ENCODE measurements around the gene FSD2. TPM values are rescaled to one million over a fixed set of nuclear protein-coding genes. Genes with fewer than 3 reads are reported as not detected.

FSD2 gene
- total RNA-seq (not detected), polyA plus RNA-seq (under 1 TPM; 0.08 to 0.11 TPM)

DNA sequence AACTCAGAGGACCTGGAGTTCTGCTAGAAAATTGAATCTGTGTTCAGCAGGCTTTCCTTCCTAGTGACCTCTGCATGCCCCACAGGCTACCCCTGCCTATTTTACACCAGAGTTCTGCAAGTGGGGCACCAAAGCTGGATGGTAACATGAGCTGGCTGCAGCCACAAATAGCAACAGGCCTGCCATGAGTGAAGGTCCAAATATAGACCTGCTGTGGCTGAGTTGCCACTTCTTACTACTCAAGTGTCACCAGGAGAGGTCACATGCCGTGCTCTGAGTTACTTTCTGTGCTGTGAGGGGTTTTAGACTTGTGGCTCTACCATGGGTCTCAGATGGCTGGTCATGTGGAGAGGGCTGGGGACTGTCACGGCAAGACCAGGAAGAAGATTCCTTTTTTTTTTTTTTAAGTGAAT is at the start of gene FSD2:
TSS of gene FSD2 (minus strand) at position 76 of the 413 bp plus-strand sequence. CDS start 18,679 bp downstream, outside the sequence.
- Mint-ChIP-seq H3K4me1 (peaks cover 4 to 13% (median 8%) of the 10 kb centered on the region in 4 donors), H3K27ac (no peak within 1 kb of the TSS), H3K36me3 (peaks cover 0 to 6% of the 10 kb centered on the region in 2 donors), H3K27me3 (peaks cover under 1 to 12% of the 10 kb centered on the region in 2 donors), H3K4me3 (no peak within 1 kb of the TSS), H3K9me3 (peaks cover 0 to 2% (median 0%) of the 10 kb centered on the region in 8 donors)
- Histone ChIP-seq H3K27ac (ENCODE audit: low read depth, low read length) (no peak within 1 kb of the TSS), H3K27me3 (ENCODE audit: insufficient read depth, low read length) (peaks cover 7% of the 10 kb centered on the region), H3K36me3 (ENCODE audit: insufficient read depth, low read length) (no peaks in the 10 kb centered on the region), H3K9me3 (ENCODE audit: control insufficient read depth in 1 of 2, low read length in 2 of 2) (no peaks in the 10 kb centered on the region), H3K4me3 (ENCODE audit: low read length in 2 of 2) (no peak within 1 kb of the TSS), H3K4me1 (ENCODE audit: insufficient read depth, low read length) (peaks cover 8% of the 10 kb centered on the region)
- POLR2A ChIA-PET (ENCODE audit: partially characterized antibody) = no interaction called here
- CTCF ChIA-PET (ENCODE audit: partially characterized antibody) = no interaction called here
- intact Hi-C loops (cut with micrococcal nuclease) = no loop called here
- no peak for DNase-seq

DNA sequence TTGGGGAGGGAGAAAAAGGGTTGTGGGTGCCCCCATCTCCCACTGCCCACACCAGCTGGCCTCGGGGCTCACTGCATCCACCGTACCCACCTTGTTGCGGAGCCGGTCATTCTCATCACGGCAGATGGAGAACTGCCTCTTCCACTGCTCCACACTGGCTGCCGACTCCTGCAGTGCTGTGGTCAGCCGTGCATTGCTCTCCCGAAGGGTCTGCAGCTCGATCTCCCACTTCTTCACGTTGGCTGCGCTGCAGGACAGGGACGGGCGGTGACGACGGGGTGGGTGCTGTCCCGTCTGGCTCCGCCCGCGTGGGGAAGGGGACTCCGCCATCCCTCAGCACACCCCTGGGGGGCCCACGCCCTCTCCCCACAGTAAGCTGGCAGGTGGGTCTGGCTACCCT is 48.7 kb upstream of the FSD2 start:
- Mint-ChIP-seq H3K4me3 (no peak overlapping the region), H3K4me1 (peaks cover 0 to 10% (median 4%) of the 10 kb centered on the region in 4 donors), H3K27ac (no peak overlapping the region), H3K36me3 (no peaks in the 10 kb centered on the region), H3K27me3 (no peaks in the 10 kb centered on the region), H3K9me3 (no peaks in the 10 kb centered on the region)
- no peaks in the 10 kb centered on the region for H3K27me3 ChIP-seq (ENCODE audit: insufficient read depth, low read length)
- CTCF ChIA-PET (ENCODE audit: partially characterized antibody) = no interaction called here
- POLR2A ChIA-PET (ENCODE audit: partially characterized antibody) = no interaction called here
- H3K27ac ChIP-seq (ENCODE audit: low read depth, low read length) = no peak overlapping the region
- H3K4me3 ChIP-seq (ENCODE audit: low read length in 2 of 2) = no peak overlapping the region
- H3K9me3 ChIP-seq (ENCODE audit: control insufficient read depth in 1 of 2, low read length in 2 of 2) = no peaks in the 10 kb centered on the region
- no peaks in the 10 kb centered on the region for H3K4me1 ChIP-seq (ENCODE audit: insufficient read depth, low read length)
- intact Hi-C loops (cut with micrococcal nuclease) = no loop called here
- no peak for DNase-seq
- H3K36me3 ChIP-seq (ENCODE audit: insufficient read depth, low read length) = no peaks in the 10 kb centered on the region

DNA sequence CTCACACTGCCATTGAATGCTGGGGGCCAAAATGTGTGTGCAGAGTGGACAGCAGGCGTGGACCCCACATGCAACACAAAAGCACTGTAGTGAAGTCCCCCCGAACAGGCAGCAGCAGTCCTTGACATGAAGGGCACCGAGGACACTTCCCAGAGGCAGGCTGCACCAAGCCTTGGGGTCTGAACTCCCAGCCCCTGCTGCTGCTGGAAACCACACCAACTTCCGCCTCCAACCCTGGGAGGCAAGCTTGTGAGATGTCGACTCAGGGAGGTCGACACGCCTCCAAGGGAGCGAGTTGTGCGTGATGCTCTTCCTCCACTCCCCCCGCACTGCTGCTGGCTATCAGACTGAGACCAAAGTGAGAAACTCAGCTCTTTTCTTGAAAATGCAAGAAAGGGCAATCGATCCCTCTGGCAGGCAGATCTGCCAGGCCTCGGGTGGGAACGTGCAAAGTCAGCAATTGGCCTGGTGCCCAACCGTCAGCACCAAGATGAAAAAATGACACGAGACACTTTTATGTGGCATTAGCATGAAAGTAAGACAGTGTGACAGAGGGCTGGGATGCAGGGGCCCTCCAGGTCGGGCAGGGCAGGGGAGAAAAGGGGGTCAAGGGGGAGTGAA is 47.2 kb upstream of the FSD2 start:
- ChIA-PET CTCF (ENCODE audit: partially characterized antibody) (no interaction called here), POLR2A (ENCODE audit: partially characterized antibody) (no interaction called here)
- no peak overlapping the region for H3K27ac ChIP-seq (ENCODE audit: low read depth, low read length)
- no peaks in the 10 kb centered on the region for H3K9me3 Mint-ChIP-seq
- H3K27me3 Mint-ChIP-seq = no peaks in the 10 kb centered on the region
- no peaks in the 10 kb centered on the region for H3K4me1 ChIP-seq (ENCODE audit: insufficient read depth, low read length)
- no peaks in the 10 kb centered on the region for H3K9me3 ChIP-seq (ENCODE audit: control insufficient read depth in 1 of 2, low read length in 2 of 2)
- no peak for DNase-seq
- H3K36me3 ChIP-seq (ENCODE audit: insufficient read depth, low read length) = no peaks in the 10 kb centered on the region
- no peaks in the 10 kb centered on the region for H3K36me3 Mint-ChIP-seq
- H3K4me1 Mint-ChIP-seq = peaks cover 0 to 15% (median 6%) of the 10 kb centered on the region in 4 donors
- intact Hi-C loops (cut with micrococcal nuclease) = no loop called here
- no peak overlapping the region for H3K4me3 ChIP-seq (ENCODE audit: low read length in 2 of 2)
- no peak overlapping the region for H3K4me3 Mint-ChIP-seq
- H3K27me3 ChIP-seq (ENCODE audit: insufficient read depth, low read length) = no peaks in the 10 kb centered on the region
- H3K27ac Mint-ChIP-seq = no peak overlapping the region

DNA sequence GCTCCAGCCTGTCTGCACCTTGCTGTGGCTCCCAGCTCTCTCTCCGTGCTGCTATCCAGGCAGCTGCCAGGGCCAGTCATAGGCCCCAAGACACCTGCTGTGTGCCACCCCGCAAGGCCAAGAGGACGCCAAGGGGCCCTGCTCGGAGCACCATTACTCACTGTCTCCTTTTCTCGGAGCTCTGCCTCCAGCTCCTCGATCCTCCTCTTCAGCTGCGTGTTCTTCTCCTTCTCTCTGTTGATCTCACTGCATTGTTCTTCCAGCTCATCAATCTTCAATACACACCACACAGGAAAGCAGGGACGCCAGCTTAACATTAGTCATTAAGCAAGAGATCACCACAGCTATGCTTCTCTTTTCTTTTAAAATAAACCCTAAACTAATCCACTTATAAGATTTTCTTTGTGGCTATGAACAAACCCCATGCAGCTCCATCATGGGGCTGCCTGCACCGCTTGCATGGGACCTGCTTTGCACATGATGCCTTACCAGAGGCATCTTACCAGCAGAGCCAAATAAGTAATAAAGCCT is 46.2 kb upstream of the FSD2 start:
- DNase-seq = no peak
- Mint-ChIP-seq H3K9me3 (no peaks in the 10 kb centered on the region), H3K4me3 (no peak overlapping the region), H3K4me1 (peaks cover 0 to 15% (median 6%) of the 10 kb centered on the region in 4 donors), H3K27me3 (no peaks in the 10 kb centered on the region), H3K27ac (peak overlapping the region in 1 of 7 donors; percentile 5), H3K36me3 (no peaks in the 10 kb centered on the region)
- no peaks in the 10 kb centered on the region for H3K27me3 ChIP-seq (ENCODE audit: insufficient read depth, low read length)
- H3K4me3 ChIP-seq (ENCODE audit: low read length in 2 of 2) = no peak overlapping the region
- no peaks in the 10 kb centered on the region for H3K36me3 ChIP-seq (ENCODE audit: insufficient read depth, low read length)
- intact Hi-C loops (cut with micrococcal nuclease) = no loop called here
- no peaks in the 10 kb centered on the region for H3K4me1 ChIP-seq (ENCODE audit: insufficient read depth, low read length)
- ChIA-PET POLR2A (ENCODE audit: partially characterized antibody) (no interaction called here), CTCF (ENCODE audit: partially characterized antibody) (no interaction called here)
- H3K27ac ChIP-seq (ENCODE audit: low read depth, low read length) = no peak overlapping the region
- H3K9me3 ChIP-seq (ENCODE audit: control insufficient read depth in 1 of 2, low read length in 2 of 2) = no peaks in the 10 kb centered on the region

DNA sequence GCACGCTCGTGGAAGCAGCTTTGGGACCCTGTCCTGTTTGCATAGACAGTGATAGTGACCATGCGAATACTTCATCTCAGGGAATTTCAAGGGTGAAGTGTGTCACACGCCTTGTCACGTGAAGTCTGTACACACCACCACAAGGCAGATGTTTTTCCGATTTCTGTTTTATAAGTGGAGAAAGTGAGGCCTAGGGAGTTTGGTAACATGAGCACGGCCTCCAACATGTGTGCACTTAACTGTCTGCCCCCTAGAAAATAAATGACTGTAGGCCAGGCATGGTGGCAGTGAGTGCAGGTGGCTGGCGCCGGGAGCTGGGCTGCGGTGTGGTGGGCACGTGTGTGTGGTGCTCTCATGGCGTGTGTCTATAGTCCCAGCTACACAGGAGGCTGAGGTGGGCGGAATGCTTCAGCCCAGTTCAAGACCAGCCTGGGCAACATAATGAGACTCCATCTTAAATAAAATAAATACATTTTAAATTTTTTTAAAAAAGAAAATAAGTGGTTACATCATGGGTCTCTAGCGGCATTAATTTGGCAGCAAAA is 45.5 kb upstream of the FSD2 start:
- ChIA-PET POLR2A (ENCODE audit: partially characterized antibody) (no interaction called here), CTCF (ENCODE audit: partially characterized antibody) (interaction anchor here (1.1 kb wide), 1 partner anchor 148 kb away, joined by 5 read pairs; no protein-coding TSS in a partner anchor)
- Histone ChIP-seq H3K4me1 (ENCODE audit: insufficient read depth, low read length) (no peaks in the 10 kb centered on the region), H3K27me3 (ENCODE audit: insufficient read depth, low read length) (no peaks in the 10 kb centered on the region), H3K9me3 (ENCODE audit: control insufficient read depth in 1 of 2, low read length in 2 of 2) (no peaks in the 10 kb centered on the region), H3K36me3 (ENCODE audit: insufficient read depth, low read length) (no peaks in the 10 kb centered on the region), H3K27ac (ENCODE audit: low read depth, low read length) (no peak overlapping the region), H3K4me3 (ENCODE audit: low read length in 2 of 2) (no peak overlapping the region)
- Mint-ChIP-seq H3K4me1 (peaks cover 0 to 15% (median 6%) of the 10 kb centered on the region in 4 donors), H3K4me3 (no peak overlapping the region), H3K9me3 (no peaks in the 10 kb centered on the region), H3K27me3 (no peaks in the 10 kb centered on the region), H3K27ac (no peak overlapping the region), H3K36me3 (no peaks in the 10 kb centered on the region)
- DNase-seq = no peak
- intact Hi-C loops (cut with micrococcal nuclease) = no loop called here

DNA sequence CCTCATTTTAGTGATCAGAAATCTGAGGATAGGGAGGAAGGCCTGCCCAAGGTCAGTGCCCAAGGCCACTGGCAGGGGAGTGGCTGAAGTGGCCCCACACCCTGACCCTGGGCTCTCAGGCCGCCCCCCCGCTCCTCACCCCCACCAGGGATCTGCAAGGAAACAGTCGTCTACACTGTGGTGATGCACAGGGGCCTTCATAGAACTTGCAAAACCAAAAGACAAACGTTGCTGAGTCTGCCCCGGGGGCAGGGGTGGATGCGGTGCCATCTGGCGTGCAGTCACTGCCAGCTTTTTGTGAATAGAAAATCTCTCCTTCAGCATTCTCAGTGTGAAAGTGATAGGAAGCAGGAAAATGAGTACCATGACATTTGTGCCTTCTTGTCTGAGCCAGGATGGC is 44.9 kb upstream of the FSD2 start:
- ChIA-PET CTCF (ENCODE audit: partially characterized antibody) (interaction anchor here (1.1 kb wide), 1 partner anchor 149 kb away, joined by 5 read pairs; no protein-coding TSS in a partner anchor), POLR2A (ENCODE audit: partially characterized antibody) (no interaction called here)
- no peaks in the 10 kb centered on the region for H3K27me3 Mint-ChIP-seq
- Histone ChIP-seq H3K27me3 (ENCODE audit: insufficient read depth, low read length) (no peaks in the 10 kb centered on the region), H3K27ac (ENCODE audit: low read depth, low read length) (no peak overlapping the region), H3K9me3 (ENCODE audit: control insufficient read depth in 1 of 2, low read length in 2 of 2) (no peaks in the 10 kb centered on the region), H3K4me1 (ENCODE audit: insufficient read depth, low read length) (no peaks in the 10 kb centered on the region), H3K36me3 (ENCODE audit: insufficient read depth, low read length) (no peaks in the 10 kb centered on the region), H3K4me3 (ENCODE audit: low read length in 2 of 2) (no peak overlapping the region)
- peaks cover 0 to 15% (median 4%) of the 10 kb centered on the region in 4 donors for H3K4me1 Mint-ChIP-seq
- no peak overlapping the region for H3K4me3 Mint-ChIP-seq
- no peaks in the 10 kb centered on the region for H3K36me3 Mint-ChIP-seq
- intact Hi-C loops (cut with micrococcal nuclease) = no loop called here
- no peak overlapping the region for H3K27ac Mint-ChIP-seq
- H3K9me3 Mint-ChIP-seq = no peaks in the 10 kb centered on the region
- DNase-seq = no peak

DNA sequence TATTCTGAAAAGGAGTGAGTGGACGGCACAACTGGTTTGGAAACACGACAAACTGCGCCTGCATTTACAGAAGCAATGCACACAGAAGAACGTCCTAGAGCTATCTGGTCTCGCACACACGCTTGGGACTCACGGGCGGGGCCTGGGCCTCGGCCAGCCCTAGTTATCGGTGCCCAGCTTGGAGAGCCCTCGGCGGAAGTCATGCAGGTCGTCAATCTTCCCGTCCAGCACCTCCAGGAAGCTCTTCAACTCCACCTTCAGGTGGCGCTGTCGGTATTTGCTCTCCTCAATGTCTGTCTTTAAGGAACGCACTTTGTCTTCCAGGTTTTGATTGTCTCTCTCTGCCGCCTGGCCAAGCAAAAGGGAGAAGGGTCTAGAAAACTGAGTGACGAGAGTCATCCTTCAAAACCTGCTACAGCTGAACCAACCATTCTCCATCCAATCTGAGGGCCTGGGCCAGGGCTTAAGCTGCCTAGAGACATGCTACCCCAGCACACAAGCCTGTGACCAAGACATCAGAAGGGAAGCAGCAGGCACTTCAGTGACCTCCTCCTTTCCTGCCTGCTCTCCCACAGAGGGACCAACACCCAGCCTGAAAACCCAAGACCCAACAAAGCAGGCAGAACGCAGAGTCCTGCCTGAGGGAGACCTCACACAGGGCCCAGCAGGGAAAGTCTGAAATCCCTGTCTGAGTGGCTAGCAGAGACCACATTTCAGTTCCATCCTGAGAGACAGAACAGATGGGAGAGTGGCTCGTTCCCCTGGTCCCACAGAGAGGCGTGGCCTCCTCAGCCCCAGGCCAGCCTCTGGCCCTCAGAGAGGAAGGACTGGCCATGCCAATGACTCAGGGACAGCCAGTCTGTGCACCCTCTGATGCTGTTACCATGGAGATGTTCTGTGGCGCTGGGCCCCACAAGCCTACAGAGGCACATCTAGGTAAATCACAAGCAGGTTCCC is 44.0 kb upstream of the FSD2 start:
- Histone ChIP-seq H3K27ac (ENCODE audit: low read depth, low read length) (no peak overlapping the region), H3K4me3 (ENCODE audit: low read length in 2 of 2) (no peak overlapping the region), H3K4me1 (ENCODE audit: insufficient read depth, low read length) (no peaks in the 10 kb centered on the region), H3K9me3 (ENCODE audit: control insufficient read depth in 1 of 2, low read length in 2 of 2) (no peaks in the 10 kb centered on the region), H3K36me3 (ENCODE audit: insufficient read depth, low read length) (no peaks in the 10 kb centered on the region), H3K27me3 (ENCODE audit: insufficient read depth, low read length) (no peaks in the 10 kb centered on the region)
- peak overlapping the region in 1 of 7 donors; percentile 46 for H3K27ac Mint-ChIP-seq
- H3K36me3 Mint-ChIP-seq = no peaks in the 10 kb centered on the region
- no peaks in the 10 kb centered on the region for H3K27me3 Mint-ChIP-seq
- no peaks in the 10 kb centered on the region for H3K9me3 Mint-ChIP-seq
- no peak overlapping the region for H3K4me3 Mint-ChIP-seq
- POLR2A ChIA-PET (ENCODE audit: partially characterized antibody) = no interaction called here
- intact Hi-C loops (cut with micrococcal nuclease) = no loop called here
- CTCF ChIA-PET (ENCODE audit: partially characterized antibody) = interaction anchor here (1.1 kb wide), 2 partner anchors 150 kb away, joined by 5 to 6 read pairs; no protein-coding TSS in a partner anchor
- peaks cover 0 to 15% (median 6%) of the 10 kb centered on the region in 4 donors for H3K4me1 Mint-ChIP-seq
- DNase-seq = peak in 4 of 5 donors; percentile 24 to 36 (median 26)
